A673 (cell line): Measurements from ENCODE around the gene CTRL.

Experiments
- EZH2 ChIP-seq: fragments of 200-600 bp; sonication (generic); IDR thresholded peaks from 2 replicates; pipeline ENCODE4 v1.6.1; 2017; ENCODE audit warnings: borderline replicate concordance, low read depth, mild to moderate bottlenecking, mixed read lengths, antibody characterized with exemption, low read length; ENCODE audit not compliant: poor library complexity, severe bottlenecking
- TF ChIP-seq, protein P1 (sequence below): fragments of 300-800, 200-600 bp; sonication (generic); conservative IDR thresholded peaks from 2 replicates; pipeline ENCODE4 v1.5.1; 2017; ENCODE audit warnings: low read depth, mild to moderate bottlenecking, antibody characterized with exemption, low read length, moderate library complexity, mixed read lengths

DNA sequence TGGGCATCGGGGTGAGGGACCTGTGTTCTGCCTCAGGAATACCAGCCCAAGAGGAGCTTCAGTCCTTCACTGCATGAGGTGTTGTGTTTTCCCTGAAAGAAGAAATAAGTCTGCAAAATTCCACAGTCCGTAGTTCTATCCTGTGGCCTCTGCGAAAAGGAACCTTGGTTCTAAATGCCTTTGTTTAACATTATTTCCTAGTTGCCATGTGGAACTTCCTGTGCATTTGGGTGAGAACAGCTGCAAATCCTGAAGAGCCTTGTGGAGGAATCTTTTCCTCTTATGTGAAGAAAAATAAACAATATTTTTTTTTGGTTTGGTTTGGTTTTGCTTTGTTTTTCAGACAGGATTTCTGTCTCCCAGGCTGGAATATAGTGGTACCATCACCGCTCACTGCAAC is 28.8 kb downstream of the CTRL start:
- TF ChIP-seq, protein P1, sequence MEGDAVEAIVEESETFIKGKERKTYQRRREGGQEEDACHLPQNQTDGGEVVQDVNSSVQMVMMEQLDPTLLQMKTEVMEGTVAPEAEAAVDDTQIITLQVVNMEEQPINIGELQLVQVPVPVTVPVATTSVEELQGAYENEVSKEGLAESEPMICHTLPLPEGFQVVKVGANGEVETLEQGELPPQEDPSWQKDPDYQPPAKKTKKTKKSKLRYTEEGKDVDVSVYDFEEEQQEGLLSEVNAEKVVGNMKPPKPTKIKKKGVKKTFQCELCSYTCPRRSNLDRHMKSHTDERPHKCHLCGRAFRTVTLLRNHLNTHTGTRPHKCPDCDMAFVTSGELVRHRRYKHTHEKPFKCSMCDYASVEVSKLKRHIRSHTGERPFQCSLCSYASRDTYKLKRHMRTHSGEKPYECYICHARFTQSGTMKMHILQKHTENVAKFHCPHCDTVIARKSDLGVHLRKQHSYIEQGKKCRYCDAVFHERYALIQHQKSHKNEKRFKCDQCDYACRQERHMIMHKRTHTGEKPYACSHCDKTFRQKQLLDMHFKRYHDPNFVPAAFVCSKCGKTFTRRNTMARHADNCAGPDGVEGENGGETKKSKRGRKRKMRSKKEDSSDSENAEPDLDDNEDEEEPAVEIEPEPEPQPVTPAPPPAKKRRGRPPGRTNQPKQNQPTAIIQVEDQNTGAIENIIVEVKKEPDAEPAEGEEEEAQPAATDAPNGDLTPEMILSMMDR = no peak
- TF ChIP-seq EZH2 = no peak
